NCI-H226 (cell line): ENCODE results near the gene RUSF1.
"Not testable (repeated sequence)": the region's sequence is repeated elsewhere in the genome, so short reads cannot be mapped to it uniquely, and the experiment has no call there.

Experiments
- DNase-seq: peaks from one replicate; pipeline ENCODE4 v3.0.0-alpha.2; 2015

The RUSF1 gene

DNA sequence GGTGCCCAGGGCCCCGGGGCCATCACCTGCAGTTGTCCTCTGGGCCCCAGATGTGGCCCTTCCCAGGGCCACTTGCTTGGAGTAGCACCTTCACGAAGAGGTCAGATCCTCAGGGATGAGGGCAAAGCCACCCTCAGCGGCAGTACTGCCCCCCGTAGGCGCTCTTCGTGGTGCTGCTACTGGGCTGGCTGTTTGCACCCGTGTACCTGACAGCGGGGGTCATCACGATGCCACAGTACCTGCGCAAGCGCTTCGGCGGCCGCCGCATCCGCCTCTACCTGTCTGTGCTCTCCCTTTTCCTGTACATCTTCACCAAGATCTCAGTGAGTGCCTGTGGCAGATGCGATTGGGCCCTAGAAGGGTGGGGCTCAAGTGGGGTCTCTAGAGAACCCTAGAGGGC, 22.6 kb downstream of the RUSF1 start:
- no peak for DNase-seq

DNA sequence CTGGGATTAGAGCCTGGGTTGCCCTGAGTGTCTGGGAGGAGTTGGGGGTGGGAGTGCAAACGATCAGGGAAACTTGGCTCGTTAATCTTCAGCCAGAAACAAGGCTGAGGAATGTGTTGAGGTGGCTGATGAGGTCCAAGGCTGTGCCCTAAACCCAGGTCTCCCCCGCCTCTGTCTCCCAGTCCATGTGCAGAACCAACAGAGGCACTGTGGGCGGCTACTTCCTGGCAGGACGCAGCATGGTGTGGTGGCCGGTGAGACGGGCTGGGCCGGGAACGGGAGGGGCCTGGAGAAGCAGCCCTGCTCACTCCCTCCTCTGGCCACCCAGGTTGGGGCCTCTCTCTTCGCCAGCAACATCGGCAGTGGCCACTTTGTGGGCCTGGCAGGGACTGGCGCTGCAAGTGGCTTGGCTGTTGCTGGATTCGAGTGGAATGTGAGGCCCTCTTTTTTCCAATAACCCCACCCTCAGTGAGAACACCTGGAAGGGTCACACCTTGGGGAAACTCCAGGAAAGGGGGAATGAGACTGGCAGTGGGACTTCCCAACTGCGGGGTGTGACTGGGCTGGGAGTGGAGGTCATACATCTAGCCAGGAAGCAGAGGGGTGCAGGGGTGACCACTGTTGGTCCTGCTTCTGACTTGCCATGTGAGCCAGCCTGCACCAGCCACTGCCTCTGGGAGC, 23.6 kb downstream of the RUSF1 start:
- no peak for DNase-seq

DNA sequence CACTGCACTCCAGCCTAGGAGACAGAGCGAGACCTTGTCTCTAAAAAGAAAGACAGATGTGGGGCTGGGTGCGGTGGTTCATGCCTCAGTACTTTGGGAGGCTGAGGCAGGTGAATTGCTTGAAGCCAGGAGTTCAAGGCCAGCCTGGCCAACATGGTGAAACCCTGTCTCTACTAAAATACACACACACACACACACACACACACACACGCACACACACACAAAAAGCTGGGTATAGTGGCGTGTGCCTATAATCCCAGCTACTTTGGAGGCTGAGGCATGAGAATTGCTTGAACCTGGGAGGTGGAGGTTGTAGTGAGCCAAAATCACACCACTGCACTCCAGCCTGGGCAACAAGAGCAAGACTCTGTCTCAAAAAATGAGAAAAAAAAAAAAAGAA, 24.1 kb downstream of the RUSF1 start:
- DNase-seq, result not testable (repeated sequence)

DNA sequence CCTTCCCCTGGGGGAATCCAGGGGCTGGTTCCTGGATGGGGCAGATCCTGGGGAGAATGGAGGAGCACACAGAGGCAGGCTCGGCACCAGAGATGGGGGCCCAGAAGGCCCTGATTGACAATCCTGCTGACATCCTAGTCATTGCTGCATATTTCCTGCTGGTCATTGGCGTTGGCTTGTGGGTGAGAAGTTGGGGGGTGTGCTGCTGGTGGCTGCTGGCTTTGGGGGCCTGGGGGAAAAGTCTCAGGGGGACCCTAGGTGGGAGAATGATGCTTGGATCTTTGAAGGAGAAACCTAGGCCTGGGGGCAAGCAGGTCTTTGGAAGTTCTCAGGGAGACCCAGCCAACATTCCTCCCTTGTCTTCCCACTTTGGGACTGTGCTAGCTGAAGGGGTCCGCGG, 25.1 kb downstream of the RUSF1 start, which contains the start of gene SLC5A2:
Gene SLC5A2 (plus strand): TSS at position 43 of the 400 bp plus-strand sequence. CDS start 14 bp downstream, at position 57.
- no peak for DNase-seq

DNA sequence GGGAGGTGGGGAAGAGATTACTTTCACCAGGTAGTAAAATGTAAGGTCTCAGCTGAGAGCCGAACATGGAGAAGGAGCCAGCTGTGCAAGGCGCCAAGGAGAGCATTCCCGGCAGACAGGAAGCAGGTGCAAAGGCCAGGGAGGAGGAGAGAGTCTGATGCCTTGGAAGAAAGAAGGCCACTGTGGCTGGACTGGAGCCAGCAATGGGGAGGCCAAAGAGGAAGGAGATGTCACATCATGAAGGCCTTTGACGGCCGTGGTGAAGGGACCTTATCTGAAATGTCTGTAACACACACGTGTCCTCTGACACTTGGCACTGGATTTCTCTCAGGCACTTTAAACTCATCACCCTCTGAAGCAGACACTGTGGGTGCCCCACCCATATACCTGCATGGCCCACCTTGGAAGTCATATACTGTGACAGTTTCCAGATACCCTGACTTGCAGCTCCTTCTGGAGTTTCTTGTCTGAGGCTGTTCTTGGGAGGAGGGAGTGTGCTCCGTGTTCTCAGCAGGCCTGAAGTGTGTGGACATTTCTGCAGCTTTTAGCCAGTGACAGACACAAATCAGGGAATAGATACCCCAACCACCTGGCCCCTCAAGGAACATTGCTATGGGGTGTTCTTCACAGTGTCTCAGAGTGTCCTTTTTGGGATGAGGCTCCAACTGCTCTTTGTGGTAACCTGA, 27.2 kb downstream of the RUSF1 start:
- no peak for DNase-seq

DNA sequence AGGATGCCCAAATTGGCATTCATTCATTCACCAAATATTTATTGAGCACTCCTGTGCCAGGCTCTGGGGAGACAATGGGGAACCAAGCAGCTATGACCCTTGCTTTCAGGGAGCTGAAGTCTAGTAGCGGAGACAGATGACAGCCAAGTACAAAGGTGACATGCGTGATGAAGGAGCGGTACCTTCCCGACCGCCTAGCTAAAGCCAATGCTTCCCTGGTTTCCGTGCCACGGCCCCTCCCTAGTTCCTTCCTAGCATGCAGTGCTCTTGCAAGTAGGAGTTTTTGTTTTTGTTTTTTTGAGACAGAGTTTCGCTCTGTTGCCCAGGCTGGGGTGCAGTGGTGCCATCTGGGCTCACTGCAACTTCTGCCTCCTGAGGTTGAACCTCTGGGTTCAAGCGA, 28.4 kb downstream of the RUSF1 start:
- DNase-seq, result no peak

DNA sequence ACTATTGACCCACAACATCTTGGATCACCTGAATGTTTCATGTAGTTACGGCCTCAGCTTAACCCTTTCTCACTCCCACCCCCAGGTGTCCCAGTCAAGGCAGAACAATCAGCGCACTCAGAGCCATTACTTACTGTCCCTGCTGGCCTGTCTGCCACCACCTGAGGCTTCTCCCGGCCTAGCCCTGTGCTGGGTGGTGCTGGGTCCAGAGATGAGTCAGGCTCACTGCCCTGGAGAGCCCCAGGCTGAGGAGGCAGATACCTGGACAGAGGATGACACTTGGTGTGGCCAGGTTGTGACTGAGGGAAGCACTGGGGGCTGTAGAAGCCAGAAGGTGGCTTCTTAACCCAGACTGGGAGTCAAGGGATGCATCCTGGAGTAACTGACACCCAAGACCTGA, 29.2 kb downstream of the RUSF1 start:
- no peak for DNase-seq

DNA sequence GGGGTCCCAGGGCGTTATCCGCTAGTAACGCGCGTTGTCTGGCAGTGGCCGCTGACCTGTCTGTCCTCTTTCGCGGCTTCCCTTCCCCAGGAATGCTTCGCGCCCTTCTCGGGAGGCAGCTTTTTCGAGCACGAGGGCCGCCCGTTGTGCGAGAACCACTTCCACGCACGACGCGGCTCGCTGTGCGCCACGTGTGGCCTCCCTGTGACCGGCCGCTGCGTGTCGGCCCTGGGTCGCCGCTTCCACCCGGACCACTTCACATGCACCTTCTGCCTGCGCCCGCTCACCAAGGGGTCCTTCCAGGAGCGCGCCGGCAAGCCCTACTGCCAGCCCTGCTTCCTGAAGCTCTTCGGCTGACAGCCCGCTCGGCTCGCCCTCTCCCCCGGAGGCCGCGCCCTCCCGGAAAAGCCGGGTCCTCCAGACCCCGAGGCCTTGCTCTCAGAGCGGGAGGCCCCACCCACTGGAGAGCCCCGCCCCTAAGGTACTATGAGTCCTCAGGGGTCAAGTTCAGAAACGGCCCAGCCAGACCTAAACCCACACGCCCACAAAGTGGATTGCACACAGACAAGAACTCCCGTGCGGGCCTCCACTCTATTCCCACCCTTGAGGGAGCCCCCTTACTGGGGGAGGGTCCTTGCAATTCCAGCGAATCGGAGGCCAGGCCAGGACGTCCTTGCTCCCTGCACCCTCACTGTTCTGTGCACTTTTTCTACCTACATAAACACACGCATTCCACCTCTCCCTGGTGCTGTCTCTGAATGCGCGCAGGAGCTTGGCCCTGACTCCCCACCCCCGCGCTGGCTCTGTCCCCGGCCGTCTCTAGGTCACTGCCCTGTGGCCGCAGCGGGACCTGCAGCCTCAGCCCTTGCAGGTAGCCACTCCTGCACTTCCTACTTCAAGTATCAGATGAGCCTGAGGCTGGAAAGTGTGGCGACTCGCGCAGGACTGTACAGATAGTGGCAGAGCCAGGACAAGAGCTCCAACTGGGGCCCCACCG, 30.7 kb downstream of the RUSF1 start:
- DNase-seq, result peak; percentile 44

DNA sequence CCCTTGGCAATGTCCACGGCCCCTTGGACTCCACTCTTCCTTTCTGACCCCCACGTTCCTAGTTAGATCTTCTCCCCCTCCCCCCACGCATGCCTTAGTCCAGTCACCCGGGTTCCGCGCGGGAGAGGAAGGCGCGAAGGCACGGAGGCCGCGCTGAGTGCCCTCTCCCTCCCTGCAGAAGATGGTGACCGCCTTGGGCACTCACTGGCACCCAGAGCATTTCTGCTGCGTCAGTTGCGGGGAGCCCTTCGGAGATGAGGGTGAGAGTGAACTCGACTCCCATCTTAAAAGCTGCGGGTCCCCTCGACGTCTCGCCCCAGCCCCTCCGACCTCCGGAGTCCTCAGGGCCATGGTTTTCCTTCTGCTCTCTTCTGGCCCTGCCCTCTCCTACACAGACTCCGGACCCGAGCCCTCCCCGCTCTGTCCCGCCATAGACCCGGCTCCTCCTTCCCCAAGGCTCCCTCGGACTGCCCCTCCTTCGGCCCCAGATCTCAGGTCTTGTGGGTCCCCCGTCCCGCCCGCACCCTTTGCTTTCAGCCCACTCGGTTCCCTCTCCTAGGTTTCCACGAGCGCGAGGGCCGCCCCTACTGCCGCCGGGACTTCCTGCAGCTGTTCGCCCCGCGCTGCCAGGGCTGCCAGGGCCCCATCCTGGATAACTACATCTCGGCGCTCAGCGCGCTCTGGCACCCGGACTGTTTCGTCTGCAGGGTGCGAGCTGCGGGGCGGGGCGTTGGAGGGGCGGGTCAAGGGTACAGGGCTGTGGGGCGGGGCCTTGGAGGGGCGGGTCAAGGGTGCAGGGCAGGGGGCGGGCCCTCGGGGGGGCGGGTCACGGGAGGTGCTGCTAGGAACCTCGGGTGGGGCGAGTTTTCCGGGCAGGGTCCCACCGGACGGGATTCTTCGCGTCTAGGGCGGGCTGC, 31.6 kb downstream of the RUSF1 start:
- DNase-seq, result peak; percentile 73

DNA sequence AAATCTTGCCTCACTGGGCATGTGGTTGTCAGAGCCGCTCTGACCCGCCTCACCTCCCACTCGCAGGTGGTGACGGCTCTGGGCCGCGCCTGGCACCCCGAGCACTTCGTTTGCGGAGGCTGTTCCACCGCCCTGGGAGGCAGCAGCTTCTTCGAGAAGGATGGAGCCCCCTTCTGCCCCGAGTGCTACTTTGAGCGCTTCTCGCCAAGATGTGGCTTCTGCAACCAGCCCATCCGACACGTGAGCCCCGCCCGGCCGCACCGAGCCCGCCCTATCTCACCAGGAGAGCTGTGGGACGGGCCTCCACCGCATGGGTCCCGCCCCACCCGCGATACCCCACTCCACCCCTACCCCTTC, 32.3 kb downstream of the RUSF1 start:
- DNase-seq, result no peak

DNA sequence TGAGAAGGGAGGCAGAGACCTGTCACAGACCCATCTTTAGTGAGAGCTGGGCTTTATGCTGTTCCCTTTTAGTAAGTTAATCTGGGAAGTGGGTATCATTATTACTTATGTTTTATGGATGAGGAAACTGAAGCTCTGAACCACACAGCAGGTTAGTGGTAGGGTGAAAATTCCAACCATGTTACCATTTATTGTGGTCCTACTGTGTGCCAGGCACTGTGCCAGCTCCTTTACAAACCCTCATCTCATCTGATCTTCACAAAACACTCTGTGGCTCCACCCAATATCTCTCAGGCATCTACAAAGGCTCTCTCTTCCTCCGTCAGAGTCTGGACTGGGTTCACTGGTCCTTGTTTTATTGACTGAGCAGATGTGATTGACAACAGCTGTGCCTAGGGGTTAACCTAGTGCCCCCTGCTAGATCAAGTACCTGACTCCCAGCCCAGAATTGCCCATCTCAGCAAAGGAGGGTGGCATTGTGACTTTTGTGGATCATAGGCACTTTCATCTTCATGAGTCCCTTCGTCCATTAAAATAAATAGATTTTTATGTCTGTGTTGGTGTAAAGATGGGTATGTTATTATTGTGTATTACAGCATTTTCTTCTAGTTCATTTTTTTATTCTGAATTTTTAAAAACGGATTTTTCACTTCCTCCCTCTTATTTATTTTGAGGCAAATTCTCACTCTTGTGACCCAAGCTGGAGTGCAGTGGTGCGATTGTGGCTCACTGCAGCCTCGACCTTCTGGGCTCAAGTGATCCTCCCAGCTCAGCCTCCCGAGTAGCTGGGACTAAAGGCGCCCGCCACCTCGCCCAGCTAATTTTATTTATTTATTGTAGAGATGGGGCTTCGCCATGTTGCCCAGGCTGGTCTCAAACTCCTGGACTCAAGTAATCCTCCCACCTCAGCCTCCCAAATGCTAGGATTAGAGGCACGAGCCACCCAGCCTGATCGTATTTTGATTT, 33.1 kb downstream of the RUSF1 start:
- no peak for DNase-seq

DNA sequence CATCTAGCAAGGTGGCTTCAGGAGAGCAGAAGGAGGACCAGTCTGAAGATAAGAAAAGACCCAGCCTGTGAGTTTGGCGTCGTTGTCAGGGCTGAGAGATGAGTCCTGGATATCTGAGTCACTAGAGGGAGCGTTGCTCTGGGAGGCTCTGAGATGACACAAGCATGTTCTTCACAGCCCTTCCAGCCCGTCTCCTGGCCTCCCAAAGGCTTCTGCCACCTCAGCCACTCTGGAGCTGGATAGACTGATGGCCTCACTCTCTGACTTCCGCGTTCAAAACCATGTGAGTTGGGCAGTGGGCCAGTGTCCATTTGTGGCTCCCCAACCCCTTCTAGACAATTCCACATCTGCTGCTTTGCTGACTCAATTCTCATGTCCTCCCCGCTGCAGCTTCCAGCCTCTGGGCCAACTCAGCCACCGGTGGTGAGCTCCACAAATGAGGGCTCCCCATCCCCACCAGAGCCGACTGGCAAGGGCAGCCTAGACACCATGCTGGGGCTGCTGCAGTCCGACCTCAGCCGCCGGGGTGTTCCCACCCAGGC, 33.9 kb downstream of the RUSF1 start:
- DNase-seq, result no peak

DNA sequence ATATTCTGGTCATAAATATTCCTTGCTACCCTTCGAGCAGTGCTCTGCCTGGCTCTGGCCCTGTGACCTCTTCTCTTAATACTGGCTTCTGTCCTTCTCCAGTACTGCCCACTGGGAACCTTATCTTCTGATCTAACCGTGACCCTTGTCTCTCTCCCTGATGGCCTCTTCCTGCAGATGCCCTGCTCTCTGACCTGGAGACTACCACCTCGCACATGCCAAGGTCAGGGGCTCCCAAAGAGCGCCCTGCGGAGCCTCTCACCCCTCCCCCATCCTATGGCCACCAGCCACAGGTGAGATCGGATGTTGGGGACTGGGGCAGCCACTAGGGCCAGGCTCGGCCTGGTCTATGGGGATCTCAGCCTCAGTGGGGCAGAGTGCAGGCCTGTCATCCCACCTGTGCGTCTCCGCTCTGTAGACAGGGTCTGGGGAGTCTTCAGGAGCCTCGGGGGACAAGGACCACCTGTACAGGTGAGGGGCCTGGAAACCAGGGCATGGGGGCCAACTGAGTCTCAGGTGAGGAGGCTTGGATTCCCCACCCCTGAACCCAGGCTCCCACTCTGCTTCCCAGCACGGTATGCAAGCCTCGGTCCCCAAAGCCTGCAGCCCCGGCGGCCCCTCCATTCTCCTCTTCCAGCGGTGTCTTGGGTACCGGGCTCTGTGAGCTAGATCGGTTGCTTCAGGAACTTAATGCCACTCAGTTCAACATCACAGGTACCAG, 34.8 kb downstream of the RUSF1 start:
- DNase-seq, result no peak

DNA sequence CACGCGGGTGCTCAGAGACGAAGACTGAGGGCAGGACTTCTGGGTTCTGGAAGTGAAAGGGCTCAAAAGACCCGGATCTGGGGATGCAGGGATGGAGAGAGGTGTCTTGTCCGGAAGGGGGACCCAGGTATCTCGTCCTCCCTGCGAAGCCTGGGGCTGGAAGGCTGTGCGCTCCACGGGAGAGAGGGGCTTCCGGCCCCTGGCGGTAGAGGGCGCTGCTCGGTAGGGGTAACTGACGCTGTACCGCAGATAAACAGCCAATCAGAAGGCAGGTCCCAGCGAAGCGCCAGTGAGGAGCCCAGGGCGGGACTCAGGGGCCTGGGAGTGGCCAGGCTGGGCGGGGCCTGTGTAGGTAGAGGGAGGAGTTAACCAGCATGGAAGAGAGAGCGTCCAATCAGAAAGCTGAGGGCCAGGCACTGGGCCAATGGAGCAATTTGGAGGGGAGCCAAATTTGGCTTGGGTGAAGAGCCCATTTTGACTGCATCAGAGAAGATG, 35.4 kb downstream of the RUSF1 start:
- peak; percentile 84 for DNase-seq

DNA sequence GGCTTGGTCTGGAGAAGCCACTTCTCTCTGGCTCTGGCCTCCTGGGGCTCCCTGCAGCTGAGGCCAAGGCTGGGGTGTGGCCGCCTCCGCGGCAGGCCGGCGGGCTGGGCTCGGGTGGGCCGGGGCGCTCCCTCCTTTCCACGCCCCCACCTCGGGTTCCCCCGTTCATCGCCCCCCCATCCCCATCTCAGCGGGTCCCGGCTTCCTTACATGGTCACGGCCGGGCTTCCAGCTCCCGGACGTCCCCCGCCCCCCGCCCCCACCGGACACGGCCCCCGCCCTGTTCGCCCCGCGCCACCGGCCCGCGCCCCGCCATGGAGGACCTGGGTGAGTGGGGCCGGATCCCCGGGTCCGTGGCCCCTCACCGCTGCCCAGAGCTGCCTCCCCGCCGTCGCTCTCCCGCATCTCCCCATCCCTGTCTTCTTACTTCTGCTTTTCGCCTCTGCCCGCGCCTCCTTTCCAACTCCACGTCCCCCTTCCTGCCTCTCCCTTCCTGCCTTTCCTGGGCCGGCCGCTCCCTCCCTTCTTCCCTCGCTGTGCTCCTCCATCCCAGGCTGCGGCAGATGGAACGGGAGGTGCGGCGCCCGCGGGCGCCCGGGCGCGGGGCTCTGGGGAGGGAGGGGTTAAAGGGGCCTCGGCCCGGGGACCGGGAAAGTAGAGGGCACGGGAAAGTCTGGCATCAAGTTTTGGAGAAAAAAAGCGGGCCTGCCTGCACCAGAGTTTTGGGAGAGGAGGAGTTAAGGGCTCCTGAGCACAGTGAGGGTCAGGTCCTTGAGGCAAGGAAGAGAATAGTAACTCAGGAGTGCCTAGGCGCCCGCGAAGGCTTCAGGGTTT, 36.1 kb downstream of the RUSF1 start, which contains the start of gene TGFB1I1:
Gene TGFB1I1 (plus strand): TSS at position 278 of the 834 bp plus-strand sequence. CDS start 37 bp downstream, at position 315.
- peak; percentile 20 for DNase-seq

DNA sequence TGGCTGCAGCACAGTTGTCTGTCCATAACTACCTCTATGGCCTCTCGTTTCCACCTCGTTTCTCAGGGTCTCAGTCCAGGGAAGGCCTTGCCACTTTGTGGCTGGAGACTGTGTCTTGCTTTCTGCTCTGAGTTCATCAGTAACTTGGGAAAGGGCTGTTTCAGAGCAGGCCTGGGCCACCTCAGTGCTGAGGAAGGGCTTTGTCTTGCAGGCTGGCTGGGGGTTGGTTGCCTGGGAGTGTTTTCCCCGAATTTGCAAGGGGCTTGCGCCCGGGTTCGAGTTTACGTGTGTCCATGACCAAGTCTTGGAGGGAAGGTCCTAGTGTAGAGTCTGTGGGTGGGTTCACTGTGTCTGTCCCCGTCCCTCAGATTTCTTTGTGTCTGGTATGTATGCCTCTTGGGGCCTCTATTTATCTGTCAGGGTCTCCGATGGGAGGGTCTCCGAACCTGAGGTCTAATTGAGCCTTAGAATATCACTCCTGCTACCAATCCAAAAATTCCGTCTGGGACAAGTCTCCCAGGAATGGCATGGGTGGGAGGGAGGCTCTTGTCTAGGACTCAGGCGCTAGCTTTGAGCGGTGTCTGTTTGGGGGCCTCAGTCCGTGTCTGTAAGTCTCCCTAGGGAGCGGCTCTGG, 36.8 kb downstream of the RUSF1 start:
- DNase-seq, result no peak

DNA sequence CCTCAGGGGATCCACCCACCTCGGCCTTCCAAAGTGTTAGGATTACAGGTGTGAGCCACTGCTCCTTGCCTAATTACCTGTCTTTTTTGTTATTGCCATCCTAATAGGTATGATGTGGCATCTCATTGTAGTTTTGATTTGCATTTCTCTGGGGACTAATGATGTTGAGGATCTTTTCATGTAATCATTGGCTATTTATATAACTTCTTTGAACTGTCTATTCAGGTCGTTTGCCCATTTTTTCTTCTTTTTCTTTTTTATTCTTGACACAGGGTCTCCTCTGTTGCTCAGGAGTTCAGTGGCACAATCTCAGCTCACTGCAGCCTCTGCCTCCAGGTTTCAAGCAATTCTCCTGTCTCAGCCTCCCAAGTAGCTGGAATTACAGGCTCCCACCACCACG, 37.6 kb downstream of the RUSF1 start:
- DNase-seq, result no peak

DNA sequence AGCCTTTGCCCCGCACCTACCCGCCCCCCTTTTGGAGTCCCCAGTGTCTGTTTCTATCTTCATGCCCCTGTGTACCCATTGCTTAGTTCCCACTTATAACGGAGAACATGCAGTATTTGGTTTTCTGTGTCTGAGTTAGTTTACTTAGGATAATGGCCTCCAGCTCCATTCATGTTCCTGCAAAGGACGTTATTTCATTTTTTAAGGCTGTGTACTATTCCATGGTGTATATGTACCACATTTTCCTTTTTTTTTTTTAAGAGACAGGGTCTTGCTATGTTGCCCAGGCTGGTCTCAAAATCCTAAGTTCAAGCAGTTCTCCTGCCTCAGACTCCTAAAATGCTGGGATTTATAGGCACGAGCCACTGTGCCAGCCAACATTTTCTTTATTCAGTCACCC, 40.3 kb downstream of the RUSF1 start:
- DNase-seq, result no peak
